ENCODE data around the gene GALNT10.
"Not testable (repeated sequence)": the region's sequence is repeated elsewhere in the genome, so short reads cannot be mapped to it uniquely, and the experiment has no call there.

GALNT10 gene

DNA sequence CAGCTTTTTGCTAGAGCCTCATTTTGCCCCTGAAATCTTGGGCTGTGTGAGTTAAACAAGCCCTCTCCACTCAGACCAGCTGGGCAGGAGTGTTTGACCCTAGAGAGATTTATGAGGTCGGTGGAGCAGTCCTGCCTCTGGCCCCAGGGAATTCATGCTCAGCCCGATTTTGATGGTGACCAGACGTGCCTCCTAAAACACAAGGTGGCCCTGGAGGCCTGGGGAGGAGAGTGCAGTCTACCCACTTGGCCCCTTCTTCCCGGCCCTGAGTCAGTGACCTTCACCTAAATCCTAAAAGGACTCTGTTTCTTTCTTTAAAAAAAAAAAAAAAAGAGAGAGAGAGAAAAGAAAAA lies 168.7 kb downstream of the GALNT10 start:
- no peak for DNase-seq

DNA sequence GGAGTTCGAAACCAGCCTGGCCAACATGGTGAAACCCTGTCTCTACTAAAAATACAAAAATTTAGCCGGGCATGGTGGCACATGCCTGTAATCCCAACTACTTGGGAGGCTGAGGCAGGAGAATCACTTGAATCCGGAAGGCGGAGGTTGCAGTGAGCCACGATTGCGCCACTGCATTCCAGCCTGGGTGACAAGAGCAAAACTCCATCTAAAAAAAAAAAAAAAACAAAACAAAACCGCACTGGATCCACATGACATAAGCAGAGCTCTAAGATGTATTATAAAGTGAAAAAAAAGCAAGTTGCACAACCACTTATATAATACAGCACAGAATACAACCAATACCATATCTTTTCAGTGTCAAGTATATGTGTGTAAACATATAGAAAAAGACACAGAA lies 169.7 kb downstream of the GALNT10 start:
- DNase-seq, result not testable (repeated sequence)

DNA sequence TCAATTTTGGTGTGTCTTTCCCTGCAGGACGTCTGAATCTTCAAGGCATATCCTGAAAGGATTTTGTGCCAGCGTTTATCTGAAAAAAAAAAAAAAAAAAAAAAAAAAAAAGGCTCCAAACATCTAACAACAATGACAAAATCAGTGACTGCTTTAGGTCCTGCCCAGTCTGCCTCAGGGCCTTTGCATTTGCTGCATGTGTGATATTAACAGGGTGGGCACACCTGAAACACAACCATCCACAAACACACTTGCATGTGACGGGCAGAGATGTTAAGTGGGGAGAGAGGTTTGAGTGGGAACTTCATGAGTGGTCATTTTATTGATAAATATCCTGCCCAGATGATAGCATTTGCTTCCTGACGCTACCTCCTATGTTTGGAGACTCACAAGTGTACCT lies 172.9 kb downstream of the GALNT10 start:
- no peak for DNase-seq

DNA sequence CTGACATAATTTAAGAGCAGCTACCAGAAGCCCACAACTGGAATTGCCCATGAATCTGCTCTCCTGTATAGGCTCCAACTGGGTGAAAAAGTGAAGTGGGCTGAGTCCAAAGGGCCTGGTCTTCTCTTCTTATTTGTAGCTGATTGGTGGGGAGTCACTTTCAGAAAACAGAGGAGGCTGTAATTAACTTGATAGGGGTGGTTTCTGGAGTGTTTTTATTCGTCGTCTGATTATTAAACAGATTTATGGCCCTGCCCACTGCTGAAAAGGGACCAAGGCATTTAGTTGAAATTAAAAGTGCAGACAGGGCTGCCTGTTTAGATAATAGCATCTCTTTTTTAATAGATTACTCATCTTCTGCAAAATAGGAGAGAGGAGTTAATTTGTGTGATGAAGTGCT lies 174.2 kb downstream of the GALNT10 start:
- DNase-seq, result no peak

DNA sequence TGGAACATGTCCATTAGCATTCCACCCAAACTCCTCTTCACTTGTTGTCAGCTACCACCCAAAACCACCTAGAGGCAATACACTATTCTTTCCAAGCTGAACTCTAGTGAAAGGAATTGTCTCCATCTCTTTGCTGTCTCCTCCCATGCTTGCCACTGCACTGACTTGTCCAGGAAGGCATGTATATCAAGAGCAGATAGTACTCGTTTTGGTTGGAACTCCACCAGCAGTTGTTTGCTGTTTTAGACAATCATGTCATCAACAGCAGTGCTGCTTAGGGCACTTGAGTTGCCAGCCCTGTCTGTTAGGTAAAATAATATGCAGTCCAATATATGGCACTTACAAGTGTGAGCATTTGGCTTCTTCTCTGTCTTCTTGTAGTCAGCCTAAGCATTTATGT lies 175.3 kb downstream of the GALNT10 start:
- no peak for DNase-seq

DNA sequence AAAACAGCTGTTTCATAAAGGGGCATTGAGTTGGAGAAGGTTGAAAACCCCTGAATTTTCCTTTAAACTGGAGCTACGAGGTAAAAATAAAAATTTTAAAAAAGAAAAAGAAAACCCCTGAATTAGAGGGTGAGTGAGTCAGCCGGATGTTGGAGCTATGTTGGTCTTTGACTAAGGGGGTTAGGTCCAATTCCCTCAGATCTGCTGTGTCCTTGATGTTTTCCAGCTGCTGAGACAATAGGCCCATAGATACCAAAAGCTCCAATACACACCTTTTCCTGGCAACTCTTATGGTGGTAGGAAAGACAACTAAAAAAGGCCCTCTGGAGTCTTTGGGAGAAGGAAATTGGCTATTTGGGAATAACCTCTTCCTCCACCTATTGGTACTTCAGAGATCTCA lies 175.8 kb downstream of the GALNT10 start:
- no peak for DNase-seq

DNA sequence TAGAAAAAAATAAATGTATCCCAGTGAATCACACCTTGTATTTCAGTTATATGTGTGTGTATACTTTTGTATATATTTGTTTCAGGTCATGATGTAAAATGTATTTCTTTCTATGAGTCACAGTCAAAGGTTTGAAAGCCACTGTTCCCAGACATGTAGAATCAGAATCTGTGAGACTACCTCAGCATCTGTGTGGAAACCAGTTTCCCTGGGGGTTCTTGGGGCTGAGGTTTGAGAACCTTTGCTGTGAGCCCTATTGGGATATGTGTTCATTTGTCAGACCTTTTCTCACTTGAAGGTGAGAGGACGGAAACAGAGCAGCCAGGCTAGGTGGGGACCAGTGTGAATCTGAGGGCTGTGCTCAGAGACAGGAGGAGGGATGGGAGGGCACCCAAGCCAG lies 176.6 kb downstream of the GALNT10 start:
- DNase-seq, result no peak

DNA sequence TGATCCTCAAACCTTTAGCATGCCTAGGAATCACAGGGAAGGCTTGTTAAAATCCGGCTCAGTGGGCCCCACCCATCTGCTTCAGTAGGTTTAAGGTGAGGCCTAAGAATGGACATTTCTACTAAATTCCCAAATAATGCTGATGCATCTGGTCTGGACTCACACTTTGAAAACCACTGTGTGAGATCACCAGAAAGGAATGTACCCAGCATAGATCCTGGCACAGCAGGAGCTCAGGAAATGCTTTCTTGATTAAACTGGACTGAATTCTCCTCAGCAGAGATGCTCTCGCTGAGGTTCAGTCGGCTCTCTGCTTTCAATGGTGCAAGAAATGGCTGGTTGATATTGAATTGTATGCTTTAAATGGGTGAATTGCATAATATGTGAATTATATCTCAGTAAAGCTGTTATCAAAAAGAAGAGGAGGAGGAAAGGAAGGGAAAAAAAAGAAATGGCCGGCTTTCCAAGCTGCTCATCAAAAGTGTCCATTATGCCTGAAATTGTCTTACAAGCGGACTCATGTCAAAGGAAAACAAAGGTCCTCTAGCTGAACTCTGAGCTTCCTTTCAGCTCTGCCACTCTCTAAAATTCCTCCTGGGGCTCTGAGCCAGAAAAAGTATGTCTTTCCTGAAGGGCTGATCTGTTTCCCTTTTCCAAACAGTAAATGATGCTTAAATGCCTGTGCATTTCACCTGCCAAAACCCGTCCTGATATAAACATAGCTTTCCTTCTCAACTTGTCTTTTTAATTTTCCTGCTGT lies 177.7 kb downstream of the GALNT10 start:
- no peak for DNase-seq

DNA sequence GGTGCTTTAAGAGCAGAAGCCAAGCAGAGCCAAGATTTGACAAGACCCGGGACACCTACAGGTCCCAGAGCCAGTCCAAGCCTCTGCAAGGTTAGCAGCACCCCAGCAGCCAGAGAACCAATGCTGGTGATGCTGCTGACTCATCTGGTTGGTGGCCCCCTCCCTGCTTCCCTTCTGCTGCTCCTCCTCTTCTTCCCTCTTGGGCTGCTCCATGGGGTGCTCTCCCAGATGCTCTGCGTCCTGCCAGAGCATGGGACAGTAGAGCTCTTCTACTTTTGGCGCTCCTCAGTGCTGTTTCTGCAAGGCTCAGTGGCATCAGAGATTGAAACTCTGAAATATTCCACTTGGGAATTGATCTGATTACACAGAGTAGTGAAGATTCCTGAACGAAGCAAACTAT lies 179.1 kb downstream of the GALNT10 start:
- DNase-seq, result no peak

DNA sequence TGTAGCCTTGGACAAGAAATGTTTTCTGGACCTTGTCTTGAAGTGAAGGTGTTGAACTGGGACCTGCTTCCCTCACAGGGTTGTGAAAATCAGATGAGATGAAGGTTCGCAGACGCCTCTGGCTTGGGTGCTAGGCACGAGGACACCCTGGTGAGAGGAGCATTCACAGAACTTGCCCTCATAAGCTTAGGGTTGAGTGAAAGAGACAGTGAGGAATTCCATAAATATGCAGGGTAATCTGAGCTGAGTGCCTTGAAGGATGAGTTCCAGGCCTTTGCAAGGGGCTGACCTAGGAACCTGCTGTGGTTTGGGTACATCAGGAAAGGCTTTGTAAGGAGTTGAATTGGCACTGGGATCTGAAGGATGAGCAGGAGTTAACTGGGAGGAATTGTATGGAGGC lies 179.6 kb downstream of the GALNT10 start:
- no peak for DNase-seq

DNA sequence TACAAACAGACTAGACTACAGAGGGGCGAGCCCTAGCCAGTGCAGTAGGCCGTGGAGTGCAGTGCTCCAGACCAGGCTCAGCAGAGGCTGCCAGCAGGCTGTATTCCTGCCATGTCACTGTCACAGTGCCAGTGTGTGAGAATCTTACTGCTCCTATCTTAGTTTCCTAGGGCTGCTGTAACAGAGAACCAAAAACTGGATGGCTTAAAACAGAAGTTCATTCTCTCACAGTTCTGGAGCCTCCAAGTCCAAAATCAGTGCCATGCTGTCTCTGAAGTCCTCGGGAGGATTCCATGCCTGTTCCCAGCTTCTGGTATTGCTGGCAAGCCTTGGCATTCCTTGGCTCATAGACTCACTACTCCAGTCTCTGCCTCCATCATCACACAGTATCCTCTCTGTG lies 180.3 kb downstream of the GALNT10 start:
- no peak for DNase-seq

DNA sequence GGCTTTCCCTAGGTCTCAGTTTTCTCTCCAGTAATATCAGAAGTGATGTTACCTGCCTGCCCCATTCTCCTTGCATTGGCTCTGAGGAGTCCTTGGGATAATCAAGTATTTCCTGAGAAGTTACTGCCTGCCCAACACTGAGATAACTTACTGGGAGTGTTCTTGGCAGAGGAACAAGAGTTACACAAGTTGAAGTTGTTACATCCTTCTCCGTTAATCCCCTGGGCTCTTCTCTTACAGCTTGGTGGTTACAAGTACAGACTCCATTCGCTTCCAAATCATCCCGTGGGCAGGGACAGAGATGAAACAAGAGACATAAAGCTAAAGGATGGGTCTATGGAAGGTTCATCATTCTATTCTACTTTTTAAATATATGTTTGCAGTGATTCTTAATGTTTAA lies 181.2 kb downstream of the GALNT10 start:
- no peak for DNase-seq

DNA sequence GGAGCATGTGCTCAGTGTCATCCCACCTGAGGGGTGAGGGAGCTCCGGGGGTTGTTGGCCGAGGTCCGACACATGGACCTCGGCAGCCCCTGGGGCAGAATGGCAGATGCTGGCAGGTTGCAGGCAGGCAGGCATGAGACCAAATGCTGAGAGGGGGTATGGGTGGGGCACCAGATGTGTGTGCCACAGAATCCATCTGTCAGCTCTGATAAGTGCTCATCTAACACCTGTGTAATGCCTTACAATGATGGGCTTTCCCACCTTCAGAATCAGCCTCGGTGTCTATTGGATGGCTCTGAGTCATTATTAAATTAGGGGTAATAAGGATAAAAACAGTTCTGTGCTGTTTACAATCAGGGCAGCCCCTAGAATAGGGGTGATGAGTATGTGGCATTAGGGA lies 182.1 kb downstream of the GALNT10 start:
- no peak for DNase-seq

DNA sequence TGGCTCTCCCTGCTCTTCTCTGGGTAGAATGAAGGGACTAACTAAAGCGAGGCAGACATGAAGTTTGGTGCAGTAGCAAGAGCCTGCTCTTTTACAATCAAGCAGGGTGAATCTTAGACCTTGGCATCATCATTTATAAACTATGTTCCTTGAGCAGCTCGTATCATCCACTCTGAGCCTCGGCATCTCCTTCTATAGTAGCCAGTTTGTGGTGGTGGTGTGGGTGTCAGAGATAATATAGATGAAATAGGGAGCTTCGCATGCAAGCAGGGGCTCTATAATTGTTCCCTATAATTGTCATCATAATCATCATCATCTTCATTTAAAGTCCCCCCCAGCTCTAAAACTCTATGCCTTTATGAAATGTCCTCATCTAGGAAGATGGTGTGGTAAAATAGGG lies 182.8 kb downstream of the GALNT10 start:
- DNase-seq, result no peak

DNA sequence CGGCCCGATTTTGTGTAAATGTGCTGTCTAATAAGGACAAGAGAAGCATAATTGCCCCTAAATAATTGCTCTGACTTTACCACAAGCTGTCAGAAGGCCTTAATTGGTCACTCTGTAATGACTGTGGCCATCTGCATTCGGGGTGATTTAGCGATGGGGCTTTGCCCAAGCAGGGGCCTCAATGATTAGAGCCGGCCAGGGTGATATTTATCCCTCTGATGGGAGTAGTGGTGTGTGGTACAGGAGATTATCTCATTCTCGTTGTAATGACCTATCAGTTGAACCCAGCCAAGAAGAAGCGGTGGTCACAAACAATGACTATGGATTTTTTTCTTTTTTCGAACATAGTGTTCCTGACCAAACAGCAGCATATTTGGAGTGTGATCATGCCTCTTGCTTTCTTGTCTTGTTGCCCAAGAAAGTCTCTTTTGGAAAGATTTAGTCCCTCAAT lies 183.2 kb downstream of the GALNT10 start:
- no peak for DNase-seq

DNA sequence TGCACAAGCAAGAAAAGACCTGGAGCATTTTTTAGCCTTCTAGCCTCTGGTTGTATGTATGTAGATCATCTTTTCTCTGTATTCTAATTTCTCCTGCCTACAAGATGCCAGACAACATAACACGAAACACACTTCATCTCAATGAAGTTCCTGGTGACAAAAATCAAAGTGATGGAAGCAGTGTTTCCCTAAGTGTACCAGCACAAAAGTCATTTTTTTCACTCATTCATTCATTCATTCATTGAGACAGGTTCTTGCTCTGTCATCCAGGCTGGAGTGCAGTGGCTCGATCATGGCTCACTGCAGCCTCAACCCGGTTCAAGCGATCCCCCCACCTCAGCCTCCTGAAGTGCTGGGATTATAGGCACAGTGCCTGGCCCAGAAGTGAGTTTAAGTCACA lies 183.7 kb downstream of the GALNT10 start:
- no peak for DNase-seq

DNA sequence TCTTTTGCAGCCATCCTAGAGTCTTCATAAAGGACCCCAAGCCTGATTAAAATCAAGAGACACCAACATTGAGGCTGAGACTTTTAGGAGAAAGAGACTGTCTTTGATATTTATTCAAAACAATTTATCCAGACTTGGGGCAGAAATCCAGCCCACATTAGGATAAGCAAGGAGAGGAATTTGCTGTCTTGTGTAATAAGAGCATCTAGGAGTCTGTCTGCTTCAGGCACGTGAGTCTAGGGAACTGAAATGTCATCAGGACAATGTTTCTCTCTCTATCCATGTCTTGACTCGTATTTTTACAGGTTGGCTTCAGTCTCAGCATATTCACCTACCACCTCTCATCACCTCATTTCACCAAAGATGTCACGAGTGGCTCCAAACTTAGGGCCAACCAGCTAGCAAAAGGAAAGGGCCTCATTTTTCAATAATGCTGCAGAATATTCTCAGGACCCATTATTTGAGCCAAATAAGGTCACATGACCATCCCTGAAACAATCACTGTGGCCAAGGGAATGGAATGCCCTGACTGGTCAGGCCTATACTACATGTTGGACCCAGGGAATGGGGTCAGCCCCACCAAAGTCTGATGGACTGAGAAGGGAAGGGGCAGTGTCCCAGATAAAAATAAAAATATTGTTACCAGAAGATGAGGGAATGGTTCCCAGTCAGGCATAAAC lies 184.9 kb downstream of the GALNT10 start:
- no peak for DNase-seq

DNA sequence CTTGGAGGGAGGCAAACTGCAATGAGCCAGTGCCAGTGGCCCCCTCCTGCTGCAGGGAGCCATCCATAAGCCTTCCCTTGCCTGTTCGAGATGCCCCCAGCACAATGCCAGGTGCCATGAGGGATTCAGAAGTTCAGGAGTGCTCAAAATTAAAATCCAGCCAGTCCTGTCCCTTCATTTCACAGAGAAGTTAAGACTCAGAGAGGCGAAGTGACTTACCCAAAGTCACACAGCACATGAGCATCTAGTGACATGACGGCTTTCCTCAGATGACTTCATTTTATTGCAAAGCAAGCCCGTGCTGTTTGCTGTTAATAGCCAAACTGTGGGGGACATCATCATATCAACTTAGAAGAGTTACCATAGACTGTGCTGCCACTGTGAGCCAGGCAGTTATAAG lies 185.9 kb downstream of the GALNT10 start:
- DNase-seq, result no peak

DNA sequence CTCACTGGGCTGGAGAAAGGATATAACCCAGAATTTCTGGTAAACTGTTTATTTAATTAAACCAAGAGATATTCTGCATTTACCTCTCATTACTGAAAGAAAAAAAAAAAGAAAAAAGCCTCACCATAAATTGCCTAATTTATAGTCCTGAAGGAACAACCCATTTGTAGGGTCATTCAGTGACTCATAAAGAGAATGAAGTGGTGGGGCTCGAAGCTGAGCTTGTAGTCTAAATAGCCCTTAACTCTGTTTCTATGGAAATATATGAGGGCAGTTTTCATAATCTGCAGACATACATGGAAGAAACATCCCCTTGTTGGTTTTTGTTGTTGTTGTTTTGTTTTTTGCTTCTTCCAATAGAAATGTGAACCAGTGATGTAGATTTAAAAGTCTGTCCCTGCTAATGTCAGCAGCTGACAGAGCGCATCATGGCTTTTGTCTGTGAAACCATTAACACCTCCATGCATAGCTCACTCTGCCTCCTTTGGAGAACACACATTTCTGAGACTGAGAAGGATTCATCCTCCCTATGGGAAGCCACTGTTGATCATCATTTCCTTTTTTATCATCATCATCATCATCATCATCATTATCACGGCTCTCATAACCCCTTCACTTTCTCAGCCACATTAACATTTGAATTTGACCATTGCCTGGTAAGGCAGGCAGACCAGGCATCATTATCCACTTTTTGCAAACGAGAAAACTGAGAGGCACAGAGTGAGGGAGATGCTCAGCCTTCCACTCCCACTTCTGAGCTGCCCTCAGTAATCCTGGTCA lies 187.4 kb downstream of the GALNT10 start:
- DNase-seq, result no peak

DNA sequence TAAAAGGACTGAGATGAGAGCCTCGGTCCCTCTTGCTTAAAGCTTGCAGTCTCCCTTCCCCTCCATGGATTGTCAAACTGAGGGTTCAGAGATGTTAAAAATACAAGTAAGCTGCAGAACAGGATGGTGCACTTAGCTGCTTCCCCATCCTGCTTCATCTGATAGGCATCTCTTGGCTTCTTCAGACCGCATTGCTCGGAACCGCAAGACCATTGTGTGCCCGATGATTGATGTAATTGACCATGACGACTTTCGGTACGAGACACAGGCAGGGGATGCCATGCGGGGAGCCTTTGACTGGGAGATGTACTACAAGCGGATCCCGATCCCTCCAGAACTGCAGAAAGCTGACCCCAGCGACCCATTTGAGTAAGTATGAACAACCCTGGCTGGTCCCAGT lies 189.7 kb downstream of the GALNT10 start:
- DNase-seq, result no peak

DNA sequence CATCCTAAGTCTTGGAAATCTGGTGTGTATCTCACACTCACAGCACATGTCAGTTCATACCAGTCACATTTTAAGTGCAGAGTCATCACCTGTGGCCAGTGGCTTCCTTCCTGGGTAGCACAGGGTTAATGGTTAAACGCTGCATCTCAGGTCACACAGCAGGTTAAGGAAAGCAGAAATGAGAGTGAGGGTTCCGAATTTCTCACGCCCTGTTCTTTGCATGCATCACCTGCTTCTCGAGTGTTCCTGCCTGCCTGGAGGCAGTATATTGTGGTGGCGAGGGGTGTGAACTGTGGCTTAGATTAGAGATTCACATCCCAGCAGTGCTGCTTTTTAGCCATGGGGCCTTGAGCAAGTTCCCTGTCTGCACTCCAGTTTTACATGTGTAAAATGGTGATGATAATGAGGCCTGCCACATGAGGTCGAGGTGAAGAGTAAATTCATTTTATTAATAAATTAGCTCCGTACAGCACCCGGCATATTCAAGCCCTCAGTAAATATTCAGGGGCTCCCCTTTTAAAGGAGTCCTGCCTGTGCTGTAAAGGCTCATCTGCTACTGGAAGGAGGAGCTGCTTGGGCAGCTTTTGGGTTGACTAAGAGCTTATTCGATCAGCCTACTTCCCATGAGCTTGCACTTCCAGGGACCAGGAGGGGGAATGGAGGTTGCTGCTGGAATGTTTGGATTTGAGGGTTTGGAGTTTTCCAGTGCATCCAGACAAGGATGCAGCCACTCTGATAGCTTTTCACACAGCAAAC lies 194.1 kb downstream of the GALNT10 start:
- peak; percentile 38 for DNase-seq

DNA sequence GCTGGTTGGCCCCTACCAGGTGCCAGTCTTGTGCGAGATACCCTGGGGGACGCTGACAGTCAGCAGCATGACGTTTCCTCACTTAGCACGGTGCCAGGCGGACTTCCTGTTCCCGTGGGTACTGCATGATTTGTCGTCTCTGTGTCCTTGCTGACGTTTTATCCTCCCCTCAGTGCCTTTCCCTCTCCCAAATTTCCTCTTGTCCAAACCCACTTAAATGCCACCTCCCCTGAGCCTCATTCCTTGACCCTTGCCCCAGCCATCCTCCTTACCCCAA lies 194.6 kb downstream of the GALNT10 start:
- DNase-seq, result peak; percentile 29

DNA sequence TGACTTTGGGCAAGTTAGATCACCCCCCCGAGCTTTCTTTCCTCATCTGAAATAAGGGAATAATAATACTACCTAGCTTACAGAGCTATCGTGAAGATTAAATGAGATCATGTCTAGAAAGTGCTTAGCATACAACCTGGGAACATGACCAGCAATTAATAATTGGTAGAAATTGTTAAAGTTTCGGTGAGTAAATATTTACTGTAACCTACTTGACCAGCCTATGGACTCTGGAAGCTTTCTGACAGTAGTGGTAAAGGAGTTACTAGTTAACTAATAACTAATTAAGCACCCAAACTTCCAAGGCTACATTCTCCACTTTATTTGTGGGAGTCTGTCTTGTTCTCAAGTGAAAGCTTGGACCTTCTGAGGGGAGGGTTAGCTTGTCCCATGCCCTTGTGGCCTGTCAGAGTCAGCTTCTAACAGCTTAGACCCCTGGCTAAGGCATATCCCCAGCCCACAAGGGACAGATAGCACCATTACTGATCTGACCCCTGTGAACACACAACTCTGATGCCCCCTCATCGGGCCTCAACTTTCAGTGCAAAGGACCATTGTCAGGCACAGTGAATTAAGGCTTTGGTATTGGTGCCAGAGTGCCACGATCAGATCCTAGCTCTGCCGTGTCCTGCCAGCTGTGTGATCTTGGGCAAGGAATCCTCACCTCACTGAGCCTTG lies 196.6 kb downstream of the GALNT10 start:
- no peak for DNase-seq

Data from activated gamma-delta T cell treated with Interleukin-2 at 50 U/mL for 16 hours (primary cell).